ENCODE measurements around the gene PDE8B.

The PDE8B gene

DNA sequence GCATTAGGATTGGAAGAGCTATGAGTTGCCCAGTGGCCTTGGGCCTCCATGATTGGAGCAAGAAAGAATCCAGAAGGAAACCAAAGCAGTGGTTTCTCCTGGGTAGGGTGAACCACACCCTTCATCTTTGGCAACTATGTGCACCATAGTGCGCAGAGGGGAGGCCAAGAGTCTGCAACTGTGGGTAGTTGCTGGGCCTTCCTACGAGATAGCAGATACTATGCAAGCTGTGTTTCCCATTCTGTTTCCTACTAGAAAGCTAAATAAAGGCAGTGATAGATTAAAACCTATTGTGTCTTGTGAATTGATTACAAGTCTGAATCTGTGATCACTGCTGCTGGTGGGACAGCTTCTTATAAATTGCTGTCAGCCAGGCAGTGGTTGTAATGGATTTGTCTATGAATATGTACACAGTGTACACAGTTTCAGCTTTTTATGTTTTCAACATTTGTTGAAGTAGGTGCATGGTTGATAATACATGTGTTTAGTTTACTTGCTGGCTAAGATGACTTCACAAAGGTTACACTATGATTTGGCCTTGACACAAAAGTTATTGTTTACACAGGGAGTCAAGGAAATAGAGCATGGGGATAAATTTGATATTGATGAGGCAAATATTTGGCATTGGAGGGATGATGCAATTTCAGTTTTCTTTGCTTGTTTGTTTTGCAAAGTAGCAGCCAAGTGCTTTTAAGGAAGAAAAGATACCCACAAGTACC is 23.7 kb upstream of the PDE8B start:
- DNase-seq (ENCODE audit: low spot score) = no peak

DNA sequence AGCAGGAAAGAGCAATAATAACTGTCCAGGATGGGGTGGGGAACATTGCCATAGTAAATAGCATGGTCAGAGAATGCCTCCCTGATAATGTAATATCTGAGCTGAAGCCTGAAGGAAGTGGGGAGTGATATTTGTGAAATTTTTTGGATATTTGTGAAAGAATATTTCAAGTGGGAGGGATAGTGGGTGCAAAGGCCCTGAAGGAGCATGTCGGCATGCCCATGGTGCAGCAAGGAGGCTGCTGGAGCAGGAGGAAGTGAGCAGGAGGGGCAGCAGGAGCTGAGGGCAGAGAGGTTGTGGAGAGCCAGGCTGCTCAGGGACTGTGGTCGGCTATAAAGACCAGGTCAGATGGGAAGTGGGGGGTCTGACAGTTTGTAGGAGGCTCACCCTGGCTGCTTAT is 21.1 kb upstream of the PDE8B start:
- no peak for DNase-seq (ENCODE audit: low spot score)

DNA sequence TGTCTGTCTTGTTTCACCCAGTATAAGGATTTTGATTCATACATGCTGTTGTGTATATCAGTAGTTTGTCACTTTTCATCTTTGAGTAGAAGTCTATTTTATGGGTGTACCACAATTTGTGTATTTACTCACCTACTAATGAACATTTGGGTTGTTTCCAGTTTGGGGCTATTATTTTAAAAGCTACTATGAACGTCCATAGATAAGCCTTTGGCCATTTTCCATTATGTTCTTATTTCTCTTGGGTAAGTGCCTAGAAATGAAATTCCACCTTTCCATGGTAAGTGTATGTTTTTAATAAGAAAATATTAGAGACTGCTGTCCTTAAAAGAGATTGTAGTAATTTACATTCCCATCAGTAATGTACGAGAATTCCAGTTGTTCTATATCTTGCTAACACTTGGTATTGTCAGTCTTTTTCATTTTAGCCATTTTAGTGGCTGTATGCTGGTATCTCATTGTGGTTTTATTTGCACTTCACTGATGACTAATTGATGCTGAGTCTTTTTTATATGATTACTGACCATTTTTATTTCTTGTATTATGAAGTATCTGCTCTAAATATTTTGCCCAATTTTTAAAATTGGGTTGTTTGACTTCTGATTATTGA is 17.9 kb upstream of the PDE8B start:
- DNase-seq (ENCODE audit: low spot score) = no peak

DNA sequence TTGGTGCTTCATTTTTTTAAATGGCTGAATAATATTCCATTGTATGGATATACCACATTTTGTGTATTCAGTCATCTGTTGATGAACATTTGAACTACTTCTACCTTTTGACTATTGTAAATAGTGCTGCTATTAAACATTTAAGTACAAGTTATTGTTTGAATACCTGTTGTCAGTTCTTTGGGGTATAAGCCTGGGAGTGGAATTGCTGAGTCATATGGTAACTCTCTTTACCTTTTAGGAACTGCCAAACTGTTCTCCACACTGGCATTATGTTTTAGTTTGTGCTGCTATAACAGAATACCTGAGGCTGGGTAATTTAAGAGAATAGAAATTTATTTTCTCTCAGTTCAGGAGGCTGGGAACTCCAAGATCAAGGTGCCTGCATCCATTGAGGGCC is 15.7 kb upstream of the PDE8B start:
- no peak for DNase-seq (ENCODE audit: low spot score)

DNA sequence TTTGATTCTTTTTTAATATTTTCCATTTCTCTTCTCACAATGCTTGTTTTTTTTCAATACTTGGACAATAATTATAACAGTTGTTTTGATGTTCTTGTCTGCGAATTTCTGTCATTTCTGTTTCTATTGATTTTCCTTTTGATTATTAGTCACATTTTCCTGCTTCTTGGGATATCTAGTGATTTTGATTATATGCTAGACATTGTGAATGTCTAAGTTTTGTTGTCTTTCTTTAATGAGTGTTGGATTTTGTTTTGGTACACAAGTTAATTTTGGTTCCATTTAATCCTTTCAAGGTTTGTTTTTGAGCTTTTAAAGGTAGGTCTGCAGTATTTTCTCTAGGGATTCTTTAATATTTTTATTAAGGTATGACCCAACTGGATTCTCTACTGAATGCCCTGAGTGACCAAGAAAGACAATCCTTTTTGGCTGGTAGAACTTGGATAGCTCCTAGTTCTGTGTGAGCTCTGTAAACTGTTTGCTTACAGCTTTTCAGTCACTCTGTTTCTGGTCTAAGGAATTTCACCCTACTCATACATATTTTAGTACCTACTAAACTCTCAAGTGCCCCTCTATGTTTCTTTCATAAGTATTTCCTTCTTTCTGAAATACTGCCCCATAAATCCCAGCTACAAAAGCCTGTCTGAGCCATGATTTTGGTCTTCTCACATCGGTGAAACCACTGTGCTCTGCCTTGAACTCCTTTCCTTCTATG is 12.5 kb upstream of the PDE8B start:
- no peak for DNase-seq (ENCODE audit: low spot score)

DNA sequence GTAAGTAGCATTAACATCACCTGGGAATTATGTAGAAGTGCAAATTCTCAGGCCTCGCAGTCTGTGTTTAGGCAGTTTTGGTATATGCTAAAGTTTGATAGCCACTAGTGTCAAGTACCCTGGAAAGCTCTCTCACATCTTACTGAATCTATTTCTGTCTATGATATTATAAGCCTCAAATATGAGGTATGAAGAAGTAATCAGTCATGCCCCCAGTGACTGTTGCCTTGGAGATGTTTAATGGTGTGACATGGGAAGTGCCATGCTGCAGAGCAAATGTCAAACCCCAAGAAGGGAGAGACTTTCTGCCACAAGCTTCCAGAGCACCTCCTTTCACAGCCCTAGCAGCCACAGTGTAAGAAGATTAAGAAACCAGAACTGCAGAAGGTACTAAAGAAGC is 9.8 kb upstream of the PDE8B start:
- no peak for DNase-seq (ENCODE audit: low spot score)

DNA sequence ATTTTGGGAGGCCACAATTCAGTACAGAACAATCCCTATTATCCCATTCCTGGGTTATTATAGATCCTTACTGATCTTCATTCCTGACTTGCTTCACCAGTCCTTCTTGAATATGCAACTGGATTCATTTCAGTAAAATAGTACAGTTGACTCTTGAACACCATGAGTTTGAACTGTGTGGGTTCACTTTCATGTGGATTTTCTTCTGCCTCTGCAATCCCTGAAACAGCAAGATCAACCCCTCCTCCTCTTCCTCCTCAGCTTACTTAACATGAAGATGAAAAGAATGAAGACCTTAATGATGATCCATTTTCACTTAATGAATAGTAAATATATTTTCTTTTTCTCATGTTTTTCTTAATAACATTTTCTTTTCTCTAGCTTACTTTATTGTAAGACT is 8.3 kb upstream of the PDE8B start:
- DNase-seq (ENCODE audit: low spot score) = no peak

DNA sequence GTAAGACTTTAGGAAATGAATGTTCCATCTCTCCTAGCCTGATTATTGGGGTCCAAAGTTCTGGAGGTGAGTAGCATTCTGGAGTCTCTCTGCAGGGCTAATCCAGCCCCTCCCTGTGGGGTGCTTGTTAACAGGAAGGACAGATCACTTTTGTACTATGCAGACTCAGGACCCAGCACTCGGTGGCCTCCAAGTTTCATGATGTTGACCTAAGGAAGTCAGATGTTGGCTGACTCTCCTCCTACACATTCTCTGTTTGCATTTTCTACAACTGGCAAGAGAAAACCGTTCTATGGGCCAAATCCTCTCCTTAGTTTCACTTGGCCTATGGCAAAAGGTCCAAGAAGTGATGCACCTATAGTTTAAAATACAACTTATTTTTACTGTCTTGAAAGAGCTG is 5.5 kb upstream of the PDE8B start:
- no peak for DNase-seq (ENCODE audit: low spot score)

DNA sequence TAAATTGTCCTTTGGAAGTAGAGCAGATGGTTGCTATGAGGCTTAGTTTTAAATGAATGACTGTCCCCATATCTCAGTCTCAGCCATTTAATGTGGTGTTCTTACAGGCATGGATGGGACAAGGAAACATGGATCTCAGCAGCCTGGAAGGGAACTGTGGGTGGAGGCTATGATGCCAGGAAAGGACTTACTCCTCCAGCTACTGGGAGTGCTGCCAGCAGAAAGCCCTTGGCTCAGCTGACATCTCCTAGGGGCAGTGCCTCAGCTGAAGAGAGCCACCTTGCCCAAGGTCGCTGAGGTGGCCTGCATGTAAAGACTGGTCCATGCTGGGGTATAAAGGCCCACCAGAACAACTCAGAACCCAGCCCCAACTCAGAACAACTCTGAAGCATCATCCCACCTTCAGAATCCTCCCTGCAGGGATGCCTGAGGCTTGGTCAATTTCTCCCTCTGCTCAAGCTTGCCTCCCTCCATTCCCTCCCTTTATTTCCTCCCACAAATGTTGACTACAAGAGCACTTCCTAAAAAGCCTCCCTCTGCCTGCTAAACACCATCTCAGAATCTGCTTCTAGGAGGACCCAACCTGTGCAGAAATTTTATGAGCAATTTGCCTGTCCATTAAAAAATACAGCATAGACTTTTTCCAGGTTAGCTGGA is 1.8 kb upstream of the PDE8B start:
- no peak for DNase-seq (ENCODE audit: low spot score)

DNA sequence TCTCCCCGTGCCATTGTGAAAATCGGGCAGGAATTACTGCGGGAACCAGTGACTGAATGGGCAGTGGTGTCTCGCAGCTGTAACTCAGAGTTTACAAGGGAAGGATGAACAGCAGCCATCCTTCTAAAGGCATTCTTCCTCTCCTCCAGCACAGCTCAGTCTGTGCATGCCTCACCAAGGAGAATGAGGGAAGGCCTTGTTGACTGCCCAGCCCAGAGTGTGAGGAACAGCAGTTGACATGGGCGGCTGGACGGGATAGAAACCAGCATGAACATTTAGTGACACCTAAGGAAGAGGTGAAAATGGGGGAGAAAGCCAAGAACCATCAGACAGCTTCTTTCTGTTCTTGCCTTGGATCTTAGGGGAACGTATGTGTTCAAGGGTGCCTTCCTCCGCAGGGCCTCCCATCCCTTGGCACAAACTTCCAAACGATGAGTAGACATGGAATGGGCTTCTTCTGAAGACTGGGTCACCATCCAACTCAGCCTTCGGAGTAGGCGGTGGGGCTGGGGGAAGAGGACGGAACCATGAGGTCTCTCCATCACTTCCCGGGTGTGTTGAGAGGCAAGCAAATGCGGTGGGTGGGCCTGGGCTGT is 887 bp upstream of the PDE8B start:
- no peak for DNase-seq (ENCODE audit: low spot score)

DNA sequence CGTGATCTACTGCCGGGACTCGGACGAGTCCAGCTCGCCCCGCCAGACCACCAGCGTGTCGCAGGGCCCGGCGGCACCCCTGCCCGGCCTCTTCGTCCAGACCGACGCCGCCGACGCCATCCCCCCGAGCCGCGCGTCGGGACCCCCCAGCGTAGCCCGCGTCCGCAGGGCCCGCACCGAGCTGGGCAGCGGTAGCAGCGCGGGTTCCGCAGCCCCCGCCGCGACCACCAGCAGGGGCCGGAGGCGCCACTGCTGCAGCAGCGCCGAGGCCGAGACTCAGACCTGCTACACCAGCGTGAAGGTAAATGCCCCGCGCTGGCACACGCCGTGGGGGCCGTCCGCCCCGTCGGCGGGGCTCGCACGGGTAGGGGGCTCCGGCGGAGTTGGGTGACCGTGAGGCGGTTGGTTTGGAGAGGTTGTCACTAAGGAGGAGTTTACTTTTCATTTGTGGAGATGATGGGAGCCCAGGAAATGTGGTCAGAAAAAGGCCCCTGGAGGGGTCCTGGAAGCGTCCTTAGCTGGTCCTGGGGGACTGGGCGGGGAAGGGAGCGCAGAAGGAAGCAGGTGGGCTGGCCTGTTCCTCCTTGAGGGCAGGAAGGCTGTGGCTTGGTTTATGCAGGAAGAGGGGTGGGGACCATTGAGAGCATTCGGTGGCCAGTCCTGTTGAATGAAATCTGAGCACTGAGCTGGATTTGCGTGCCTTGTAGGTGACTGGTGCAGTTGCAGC is 647 bp downstream of the PDE8B start:
- no peak for DNase-seq (ENCODE audit: low spot score)

DNA sequence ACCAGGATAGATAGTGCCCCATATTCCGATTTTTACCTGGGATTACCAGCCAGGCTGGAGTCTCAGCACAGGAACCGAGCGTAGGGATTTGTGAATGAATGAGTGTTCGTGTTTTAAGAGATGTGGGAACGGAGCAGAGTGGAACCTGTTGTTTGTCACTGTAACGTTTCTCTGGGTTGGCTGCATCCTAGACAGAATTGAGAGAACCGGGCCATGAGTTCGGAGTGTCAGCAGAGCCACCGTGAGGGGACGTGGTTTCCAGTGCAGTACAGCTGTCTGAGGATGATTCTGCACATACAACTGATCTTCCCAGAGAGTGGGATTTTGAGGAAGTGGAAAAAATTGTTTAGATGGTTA is 1.2 kb downstream of the PDE8B start:
- DNase-seq (ENCODE audit: low spot score) = no peak

DNA sequence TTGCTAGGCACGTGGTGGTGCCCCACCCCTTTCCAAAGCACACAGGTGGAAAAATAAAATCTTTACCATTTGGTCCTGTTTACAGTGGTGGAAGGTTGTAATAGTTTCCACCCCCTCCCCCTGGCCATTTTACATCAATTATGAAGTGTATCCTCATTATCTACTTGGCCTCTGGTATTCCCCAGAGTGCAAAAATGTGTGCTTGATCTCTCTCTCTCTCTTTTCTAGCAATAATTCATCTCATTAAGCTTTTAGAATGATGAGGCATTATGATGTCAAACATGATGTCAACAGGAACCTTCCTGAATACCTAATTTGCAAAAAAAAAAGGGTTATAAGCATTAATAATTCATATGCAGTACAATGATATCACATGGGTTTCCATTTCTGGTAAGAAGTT is 3.1 kb downstream of the PDE8B start:
- DNase-seq (ENCODE audit: low spot score) = no peak

DNA sequence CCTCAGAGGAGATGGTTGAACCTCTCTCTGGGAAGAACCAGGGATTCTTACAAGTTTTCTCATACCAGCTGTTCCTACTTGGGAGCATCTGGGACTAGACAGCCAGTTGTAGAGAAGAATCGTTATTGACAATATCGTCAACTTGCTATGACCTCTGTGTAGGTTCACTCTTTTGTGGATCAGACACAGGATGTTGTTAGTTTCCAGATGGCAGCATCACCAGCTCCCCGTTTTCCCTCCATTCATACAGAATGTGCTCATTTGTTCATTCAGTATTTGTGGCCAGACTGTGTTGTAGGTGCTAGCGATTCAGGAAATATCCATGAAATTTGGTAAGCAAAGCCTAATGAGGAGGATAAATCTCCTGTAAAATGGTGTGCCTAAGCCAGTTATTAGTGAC is 3.7 kb downstream of the PDE8B start:
- no peak for DNase-seq (ENCODE audit: low spot score)

DNA sequence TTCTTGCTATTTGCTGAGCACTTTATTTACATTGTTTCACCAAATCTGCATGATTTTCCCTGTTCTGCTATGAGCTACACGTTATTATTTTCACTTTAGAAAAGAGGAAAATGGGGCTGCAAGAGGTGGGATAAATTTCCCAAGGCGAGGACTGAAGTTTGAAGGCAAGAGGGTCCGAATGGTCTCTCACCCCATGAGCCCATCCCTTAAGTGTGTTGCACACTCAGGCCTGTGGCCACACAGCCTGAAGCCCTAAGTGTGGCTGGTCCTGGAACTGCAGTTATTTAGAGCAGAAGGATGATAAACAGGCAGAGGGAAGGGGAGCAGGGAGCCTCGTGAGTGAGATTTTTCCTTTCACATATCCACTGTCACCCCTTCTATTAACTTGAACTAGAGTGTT is 7.8 kb downstream of the PDE8B start:
- DNase-seq (ENCODE audit: low spot score) = no peak

DNA sequence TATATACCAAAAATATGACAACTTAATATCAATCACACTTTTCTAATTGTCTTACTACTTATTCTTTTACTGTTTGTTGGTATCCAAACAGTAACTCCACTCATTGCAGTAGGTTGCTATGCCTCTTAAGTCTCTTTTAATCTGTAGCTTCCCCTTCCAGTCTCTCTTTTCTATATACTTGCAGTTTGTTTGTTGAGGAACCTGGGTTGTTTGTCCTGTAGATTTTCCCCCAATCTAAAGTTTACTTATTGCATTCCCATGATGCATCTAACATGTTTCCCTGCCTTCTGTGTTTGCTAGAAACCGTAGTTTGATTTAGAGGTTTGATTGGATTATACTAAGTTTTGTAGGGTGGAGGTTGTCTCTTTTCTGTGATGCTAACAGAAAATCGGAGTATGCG is 10.6 kb downstream of the PDE8B start:
- DNase-seq (ENCODE audit: low spot score) = no peak

DNA sequence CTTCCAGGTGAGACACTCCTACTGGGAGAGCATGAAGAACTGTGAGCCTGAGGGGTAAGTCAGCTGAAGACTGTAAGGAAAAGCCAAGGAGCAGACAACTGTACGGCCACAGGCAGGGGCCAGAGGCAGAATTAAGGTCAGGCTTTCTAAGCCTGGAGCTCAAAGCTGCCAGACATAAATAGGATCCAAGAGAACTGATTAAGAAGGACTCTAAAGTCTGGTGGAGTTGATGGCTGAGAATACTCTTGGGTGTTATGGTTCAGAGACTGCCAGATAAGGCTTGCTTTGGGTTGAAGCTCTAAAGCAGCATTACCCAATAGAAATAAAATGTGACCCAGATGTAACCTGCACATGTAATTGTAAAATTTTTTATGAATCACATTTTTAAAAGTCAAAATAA is 12.2 kb downstream of the PDE8B start:
- DNase-seq (ENCODE audit: low spot score) = no peak

DNA sequence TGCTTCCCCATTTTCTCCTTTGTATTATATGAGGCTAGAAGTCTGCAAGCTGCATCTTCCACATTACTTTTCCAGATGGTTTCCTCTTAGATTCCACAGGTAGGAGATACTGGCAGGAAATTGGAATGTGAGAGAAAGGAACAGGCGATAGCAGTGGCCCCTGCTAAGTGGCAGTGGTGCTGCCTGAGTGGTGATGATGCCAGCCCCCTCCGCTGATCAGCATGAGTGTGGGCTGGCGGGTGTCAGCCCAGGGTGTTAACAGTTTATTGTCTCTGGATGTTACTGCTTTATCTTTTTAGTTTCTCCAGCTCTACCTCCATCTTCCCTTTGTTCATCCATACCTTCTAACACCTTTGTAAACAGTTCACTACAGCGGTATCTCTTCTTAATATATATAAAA is 13.2 kb downstream of the PDE8B start:
- DNase-seq (ENCODE audit: low spot score) = no peak

DNA sequence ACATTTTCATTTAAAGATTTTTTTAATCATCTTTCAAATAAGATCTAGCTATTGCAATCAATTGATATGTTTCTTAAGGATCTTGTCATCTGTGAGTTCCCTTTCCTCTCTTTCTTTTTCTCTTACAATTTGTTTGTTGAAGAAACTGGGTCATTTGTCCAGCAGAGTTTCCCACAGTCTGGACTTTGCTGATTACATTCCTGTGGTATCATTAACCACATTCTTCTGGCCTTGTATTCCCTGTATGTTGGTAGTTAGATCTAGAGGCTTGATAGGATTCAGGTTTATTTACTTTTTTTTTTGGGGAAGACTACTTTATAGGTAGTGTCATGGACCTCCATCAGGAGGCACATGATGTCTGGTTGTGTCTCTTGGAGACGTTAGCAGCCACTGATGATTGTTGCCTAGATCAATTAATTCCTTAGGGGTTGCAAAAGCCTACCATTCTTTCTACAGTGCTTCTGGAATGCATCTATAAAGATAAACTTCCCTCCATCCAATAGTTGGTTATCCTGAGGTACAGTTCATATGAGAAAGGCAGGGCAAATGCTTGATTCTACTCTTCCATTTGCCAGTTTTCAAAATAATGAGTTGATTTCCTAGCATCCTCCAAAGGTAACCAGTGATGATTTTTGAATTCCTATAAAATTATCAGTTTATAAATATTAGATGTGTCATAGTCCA is 14.3 kb downstream of the PDE8B start:
- DNase-seq (ENCODE audit: low spot score) = no peak

DNA sequence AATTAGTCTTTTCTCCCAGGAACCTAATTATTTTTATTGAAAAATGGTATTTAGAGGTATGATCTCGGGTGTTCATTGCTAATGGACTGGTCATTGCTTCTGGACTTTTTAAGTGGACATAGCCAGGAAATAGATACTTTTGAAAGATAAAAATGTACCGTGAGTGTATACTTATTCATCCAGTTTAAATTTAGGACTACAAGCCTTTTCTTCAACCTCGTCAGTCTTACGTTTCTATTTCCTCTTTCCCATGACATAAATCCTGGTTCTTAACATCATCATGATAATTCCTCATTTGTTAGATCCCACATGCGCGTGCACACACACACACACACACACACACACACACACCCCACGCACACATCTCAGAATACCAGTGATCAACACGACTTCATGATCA is 15.1 kb downstream of the PDE8B start:
- DNase-seq (ENCODE audit: low spot score) = no peak

DNA sequence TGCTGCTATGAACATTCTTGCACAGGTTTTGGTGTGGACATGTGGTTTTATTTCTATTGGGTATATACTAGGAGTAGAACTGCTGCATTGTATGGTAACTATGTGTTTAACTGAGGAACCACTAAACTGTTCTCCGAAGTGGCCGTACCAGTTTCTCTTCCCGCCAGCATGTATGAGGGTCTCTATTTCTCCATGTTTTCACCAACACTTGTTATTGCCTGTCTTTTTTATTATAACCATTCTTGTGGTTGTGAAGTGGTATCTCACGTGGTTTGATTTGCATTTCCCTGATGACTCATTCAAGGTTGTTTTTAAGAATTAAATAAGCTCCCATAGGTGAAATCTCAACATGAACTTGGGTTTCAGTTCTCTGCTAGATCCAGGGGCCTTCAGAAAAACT is 19.4 kb downstream of the PDE8B start:
- no peak for DNase-seq (ENCODE audit: low spot score)

Measured in left forelimb (tissue), 1 donor.